ENCODE measurements around the gene MT1M. TPM values are rescaled to one million over a fixed set of nuclear protein-coding genes. Genes with fewer than 3 reads are reported as not detected.
A peak's percentile ranks its signal among the peaks of the same experiment; 100 is the strongest.

The MT1M gene
- polyA plus RNA-seq, 3 donors: not detected

- Histone ChIP-seq H3K9ac (ENCODE audit: insufficient read depth, low read length, poor library complexity, severe bottlenecking) (no peak overlapping the region), H3K4me3 (replicated peaks in 1 of 3; ENCODE audit: low read depth in 2 of 3, low read length in 3 of 3) (no peak overlapping the region), H3K4me2 (replicated peaks; ENCODE audit: extremely low read depth, low read length, poor library complexity, severe bottlenecking) (no peak overlapping the region), H3K79me2 (ENCODE audit: insufficient read depth, low read length) (no peaks in the 10 kb centered on the region), H2AFZ (ENCODE audit: insufficient read depth, low read depth, low read length, poor library complexity, severe bottlenecking) (no peak overlapping the region), H3K4me1 (ENCODE audit: control insufficient read depth in 1 of 2, insufficient read depth in 2 of 2, low read length in 2 of 2) (peaks cover 6 to 13% of the 10 kb centered on the region in 2 donors), H3K27ac (ENCODE audit: low read depth in 1 of 2, low read length in 2 of 2) (no peak overlapping the region), H4K20me1 (ENCODE audit: insufficient read depth, low read length) (no peaks in the 10 kb centered on the region), H3K36me3 (replicated peaks in 1 of 2; ENCODE audit: control insufficient read depth in 1 of 2, insufficient read depth in 2 of 2, low read length in 2 of 2) (no peaks in the 10 kb centered on the region), H3K9me3 (replicated peaks in 1 of 2; ENCODE audit: control insufficient read depth in 1 of 2, insufficient read depth in 1 of 2, low read length in 2 of 2) (peaks cover 0 to 10% of the 10 kb centered on the region in 2 donors), H3K27me3 (ENCODE audit: control insufficient read depth in 2 of 2, insufficient read depth in 2 of 2, low read length in 2 of 2) (peaks cover 5 to 12% of the 10 kb centered on the region in 2 donors)
- DNase-seq: no peak
- H3K36me3 Mint-ChIP-seq: peaks cover 0 to 2% of the 10 kb centered on the region in 2 donors
- TF ChIP-seq, protein P1, sequence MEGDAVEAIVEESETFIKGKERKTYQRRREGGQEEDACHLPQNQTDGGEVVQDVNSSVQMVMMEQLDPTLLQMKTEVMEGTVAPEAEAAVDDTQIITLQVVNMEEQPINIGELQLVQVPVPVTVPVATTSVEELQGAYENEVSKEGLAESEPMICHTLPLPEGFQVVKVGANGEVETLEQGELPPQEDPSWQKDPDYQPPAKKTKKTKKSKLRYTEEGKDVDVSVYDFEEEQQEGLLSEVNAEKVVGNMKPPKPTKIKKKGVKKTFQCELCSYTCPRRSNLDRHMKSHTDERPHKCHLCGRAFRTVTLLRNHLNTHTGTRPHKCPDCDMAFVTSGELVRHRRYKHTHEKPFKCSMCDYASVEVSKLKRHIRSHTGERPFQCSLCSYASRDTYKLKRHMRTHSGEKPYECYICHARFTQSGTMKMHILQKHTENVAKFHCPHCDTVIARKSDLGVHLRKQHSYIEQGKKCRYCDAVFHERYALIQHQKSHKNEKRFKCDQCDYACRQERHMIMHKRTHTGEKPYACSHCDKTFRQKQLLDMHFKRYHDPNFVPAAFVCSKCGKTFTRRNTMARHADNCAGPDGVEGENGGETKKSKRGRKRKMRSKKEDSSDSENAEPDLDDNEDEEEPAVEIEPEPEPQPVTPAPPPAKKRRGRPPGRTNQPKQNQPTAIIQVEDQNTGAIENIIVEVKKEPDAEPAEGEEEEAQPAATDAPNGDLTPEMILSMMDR (IDR thresholded peaks at IDR 0.05): no peak
- intact Hi-C loops (cut with micrococcal nuclease): no loop called here
- peaks cover 27 to 33% (median 29%) of the 10 kb centered on the region in 3 donors for H3K27me3 Mint-ChIP-seq (ENCODE audit: low read depth in 3 of 3)
- H3K4me1 Mint-ChIP-seq: peaks cover 16% of the 10 kb centered on the region
- H3K9me3 Mint-ChIP-seq: peaks cover 0 to 7% (median 4%) of the 10 kb centered on the region in 7 donors
- H3K4me3 Mint-ChIP-seq: no peak overlapping the region
- no peak overlapping the region for H3K27ac Mint-ChIP-seq
- WGBS (ENCODE audit: insufficient coverage): 75% methylated on average over 1 of the region's 5 CpGs
Measured at GRCh38 chr16:56594292-56594619, 38.2 kb upstream of the MT1M start.

DNA sequence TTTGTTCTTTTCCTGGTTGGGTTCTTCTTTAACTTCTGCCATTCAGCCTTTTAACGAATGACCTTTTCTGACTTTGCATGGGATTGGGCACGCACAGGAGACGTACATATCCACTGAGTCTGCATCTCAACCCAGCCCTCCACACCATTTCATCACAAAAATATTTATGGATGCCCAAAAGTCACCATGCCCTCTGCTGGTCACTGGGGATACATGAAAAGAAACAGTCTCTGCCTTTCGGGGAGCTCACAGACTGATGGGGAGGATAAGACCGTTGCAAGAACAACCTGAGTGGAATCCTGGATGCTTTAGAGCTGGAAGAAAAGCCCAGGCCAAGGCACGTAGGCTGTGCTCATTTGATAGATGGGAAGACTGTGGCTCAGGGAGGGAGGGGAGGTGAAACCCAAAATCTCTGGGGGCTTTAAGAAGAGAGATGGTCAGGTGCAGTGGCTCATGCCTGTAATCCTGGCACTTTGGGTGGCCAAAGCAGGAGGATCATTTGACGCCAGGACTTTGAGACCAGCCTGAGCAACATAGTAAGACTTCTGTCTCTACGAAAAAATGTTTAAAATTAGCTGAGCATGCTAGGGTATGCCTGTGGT lies 32.0 kb upstream of the MT1M start:
- Histone ChIP-seq H3K36me3 (replicated peaks in 1 of 2; ENCODE audit: control insufficient read depth in 1 of 2, insufficient read depth in 2 of 2, low read length in 2 of 2) (no peaks in the 10 kb centered on the region), H3K4me3 (replicated peaks in 1 of 3; ENCODE audit: low read depth in 2 of 3, low read length in 3 of 3) (no peak overlapping the region), H3K79me2 (ENCODE audit: insufficient read depth, low read length) (no peaks in the 10 kb centered on the region), H3K27me3 (ENCODE audit: control insufficient read depth in 2 of 2, insufficient read depth in 2 of 2, low read length in 2 of 2) (peaks cover 0 to 10% of the 10 kb centered on the region in 2 donors), H3K4me2 (replicated peaks; ENCODE audit: extremely low read depth, low read length, poor library complexity, severe bottlenecking) (no peak overlapping the region), H4K20me1 (ENCODE audit: insufficient read depth, low read length) (no peaks in the 10 kb centered on the region), H2AFZ (ENCODE audit: insufficient read depth, low read depth, low read length, poor library complexity, severe bottlenecking) (no peak overlapping the region), H3K9ac (ENCODE audit: insufficient read depth, low read length, poor library complexity, severe bottlenecking) (no peak overlapping the region), H3K27ac (ENCODE audit: low read depth in 1 of 2, low read length in 2 of 2) (no peak overlapping the region), H3K4me1 (ENCODE audit: control insufficient read depth in 1 of 2, insufficient read depth in 2 of 2, low read length in 2 of 2) (no peaks in the 10 kb centered on the region), H3K9me3 (replicated peaks in 1 of 2; ENCODE audit: control insufficient read depth in 1 of 2, insufficient read depth in 1 of 2, low read length in 2 of 2) (no peaks in the 10 kb centered on the region)
- Mint-ChIP-seq H3K36me3 (no peaks in the 10 kb centered on the region), H3K27me3 (ENCODE audit: low read depth in 3 of 3) (peaks cover 19 to 30% (median 23%) of the 10 kb centered on the region in 3 donors), H3K27ac (peak overlapping the region in 1 of 7 donors; percentile 23), H3K4me1 (no peaks in the 10 kb centered on the region), H3K4me3 (peak overlapping the region in 1 of 2 donors; percentile 40), H3K9me3 (peaks cover 0 to 3% (median 0%) of the 10 kb centered on the region in 7 donors)
- TF ChIP-seq, protein P1 (IDR thresholded peaks at IDR 0.05): peak; percentile 72
- DNase-seq: peak; percentile 20 to 40 (median 30)
- WGBS (ENCODE audit: insufficient coverage): 25% methylated on average over 7 of the region's 8 CpGs
- intact Hi-C loops (cut with micrococcal nuclease): loop anchor here (10.0 kb wide), 3 partner anchors 104 to 584 kb away; partner anchors contain the start of genes NUDT21 (in 1 of the 2), OGFOD1 (in 1 of the 2), PSME3IP1 (in 1 of the 2) and RSPRY1 (in 1 of the 2)

Data from CD14-positive monocyte (primary cell).